CD14-positive monocyte (primary cell): ENCODE data around the gene CIP2A. TPM values are rescaled to one million over a fixed set of nuclear protein-coding genes. Genes with fewer than 3 reads are reported as not detected.
"Not testable (repeated sequence)": the region's sequence is repeated elsewhere in the genome, so short reads cannot be mapped to it uniquely, and the experiment has no call there.

Source experiments
- DNase-seq, 3 donors: peaks; one replicate each; pipeline ENCODE4 v3.0.0-alpha.2; 2011 to 2022
- H2AFZ ChIP-seq: 2 replicates; pipeline ENCODE4 v1.6.0; 2012; ENCODE audit warnings: mild to moderate bottlenecking, low read depth, low read length, inconsistent platforms; ENCODE audit not compliant: insufficient read depth, poor library complexity, severe bottlenecking
- H3K27ac ChIP-seq, 2 donors: 1 replicate in 1 of 2; 2 replicates in 1 of 2; pipeline ENCODE4 v1.5.1; 2012 to 2013; ENCODE audit warnings: low read length in 2 of 2, control low read depth in 1 of 2, inconsistent platforms in 1 of 2, low read depth in 1 of 2, mild to moderate bottlenecking in 1 of 2
- H3K27me3 ChIP-seq, 2 donors: one replicate each; pipeline versions ENCODE4 v1.6.0 to v1.6.1; 2011 to 2013; ENCODE audit warnings: low read length in 2 of 2; ENCODE audit not compliant: control insufficient read depth in 2 of 2, insufficient read depth in 2 of 2
- H3K36me3 ChIP-seq, 2 donors: replicated peaks in 1 of 2; 1 replicate in 1 of 2; 2 replicates in 1 of 2; pipeline versions ENCODE4 v1.5.1 to v1.6.1; 2012 to 2013; ENCODE audit warnings: low read length in 2 of 2, control low read depth in 1 of 2, inconsistent platforms in 1 of 2, mild to moderate bottlenecking in 1 of 2; ENCODE audit not compliant: insufficient read depth in 2 of 2, control insufficient read depth in 1 of 2
- H3K4me1 ChIP-seq, 2 donors: 1 replicate in 1 of 2; 2 replicates in 1 of 2; pipeline versions ENCODE4 v1.5.1 to v1.6.1; 2012 to 2013; ENCODE audit warnings: low read length in 2 of 2, control low read depth in 1 of 2, inconsistent platforms in 1 of 2, mild to moderate bottlenecking in 1 of 2, moderate library complexity in 1 of 2; ENCODE audit not compliant: insufficient read depth in 2 of 2, control insufficient read depth in 1 of 2
- H3K4me2 ChIP-seq: replicated peaks from 2 replicates; pipeline ENCODE3; 2012; ENCODE audit warnings: low read length, moderate library complexity, mild to moderate bottlenecking; ENCODE audit not compliant: poor library complexity, severe bottlenecking; ENCODE audit errors: extremely low read depth
- H3K4me3 ChIP-seq, 3 experiments: fragments of 200-600 bp in 1 of 3; sonication (generic) in 1 of 3; replicated peaks in 1 of 3; 1 replicate in 2 of 3; 2 replicates in 1 of 3; pipeline ENCODE4 v1.5.1; 2011 to 2013; ENCODE audit warnings: low read length in 3 of 3, mild to moderate bottlenecking in 3 of 3, control low read depth in 2 of 3, low read depth in 2 of 3, inconsistent platforms in 1 of 3, moderate library complexity in 1 of 3
- H3K79me2 ChIP-seq: 2 replicates; pipeline ENCODE4 v1.6.0; 2012; ENCODE audit warnings: mild to moderate bottlenecking, control low read depth, inconsistent platforms, low read length, moderate library complexity; ENCODE audit not compliant: insufficient read depth
- H3K9ac ChIP-seq: 2 replicates; pipeline ENCODE4 v1.6.0; 2017; ENCODE audit warnings: low read length, mild to moderate bottlenecking; ENCODE audit not compliant: insufficient read depth, poor library complexity, severe bottlenecking
- H3K9me3 ChIP-seq, 2 donors: replicated peaks in 1 of 2; 1 replicate in 1 of 2; 2 replicates in 1 of 2; pipeline versions ENCODE4 v1.5.1 to v1.6.1; 2012 to 2013; ENCODE audit warnings: low read length in 2 of 2, control low read depth in 1 of 2; ENCODE audit not compliant: control insufficient read depth in 1 of 2, insufficient read depth in 1 of 2
- H4K20me1 ChIP-seq: 2 replicates; pipeline ENCODE4 v1.6.0; 2012; ENCODE audit warnings: mild to moderate bottlenecking, low read length, control low read depth, moderate library complexity; ENCODE audit not compliant: insufficient read depth
- H3K27ac Mint-ChIP-seq, 7 donors: one replicate each; pipeline ENCODE4 v1.8.0; 2020; ENCODE audit warnings: mild to moderate bottlenecking in 7 of 7, mixed read lengths in 7 of 7, moderate library complexity in 6 of 7, inconsistent platforms in 2 of 7
- H3K27me3 Mint-ChIP-seq, 3 donors: one replicate each; pipeline ENCODE4 v1.8.0; 2021 to 2022; ENCODE audit warnings: low read depth in 3 of 3, mild to moderate bottlenecking in 3 of 3, mixed read lengths in 3 of 3, moderate library complexity in 3 of 3, inconsistent platforms in 1 of 3
- H3K36me3 Mint-ChIP-seq, 2 donors: one replicate each; pipeline ENCODE4 v1.8.0; 2020; ENCODE audit warnings: mixed read lengths in 2 of 2, inconsistent platforms in 1 of 2, mild to moderate bottlenecking in 1 of 2
- H3K4me1 Mint-ChIP-seq: one replicate; pipeline ENCODE4 v1.8.0; 2020; ENCODE audit warnings: mild to moderate bottlenecking, mixed read lengths
- H3K4me3 Mint-ChIP-seq, 2 donors: one replicate each; pipeline ENCODE4 v1.8.0; 2020; ENCODE audit warnings: mild to moderate bottlenecking in 2 of 2, mixed read lengths in 2 of 2, moderate library complexity in 1 of 2
- H3K9me3 Mint-ChIP-seq, 7 donors: one replicate each; pipeline ENCODE4 v1.8.0; 2020 to 2022; ENCODE audit warnings: mixed read lengths in 7 of 7, mild to moderate bottlenecking in 6 of 7, moderate library complexity in 6 of 7, inconsistent platforms in 2 of 7
- WGBS: methylation state at CpG from one replicate; pipeline ENCODE4 v1.1.5; 2013; ENCODE audit warnings: missing lambda C conversion rate; ENCODE audit not compliant: insufficient coverage; 5-methylcytosine and 5-hydroxymethylcytosine counted together
- intact Hi-C, 2 donors: fragments of 100-400 bp; cut with micrococcal nuclease; formaldehyde crosslinking; loops; one replicate each; pipeline versions ENCODE4 v1.15.0 to v1.15.1; 2023
- polyA plus RNA-seq, 3 donors: library from polyadenylated mRNA; depleted of rRNA in 1 of 3; unstranded in 2 of 3; stranded (reverse) in 1 of 3; fragments of 300-500 nt in 2 of 3; fragments of >200 nt in 1 of 3; fragmentation: Illumina TruSeq in 2 of 3; gene quantifications; 1 replicate in 2 of 3; 2 replicates in 1 of 3; pipeline ENCODE4 v1.2.3, GENCODE V29; 2012 to 2021
- TF ChIP-seq, protein P1 (sequence below): fragments of 200-600 bp; IDR thresholded peaks from one replicate; pipeline ENCODE4 v1.8.0; 2022; ENCODE audit warnings: antibody characterized with exemption, mild to moderate bottlenecking

CIP2A gene
- polyA plus RNA-seq, 3 donors = 0.57 to 5.0 (median 1.3) TPM

DNA sequence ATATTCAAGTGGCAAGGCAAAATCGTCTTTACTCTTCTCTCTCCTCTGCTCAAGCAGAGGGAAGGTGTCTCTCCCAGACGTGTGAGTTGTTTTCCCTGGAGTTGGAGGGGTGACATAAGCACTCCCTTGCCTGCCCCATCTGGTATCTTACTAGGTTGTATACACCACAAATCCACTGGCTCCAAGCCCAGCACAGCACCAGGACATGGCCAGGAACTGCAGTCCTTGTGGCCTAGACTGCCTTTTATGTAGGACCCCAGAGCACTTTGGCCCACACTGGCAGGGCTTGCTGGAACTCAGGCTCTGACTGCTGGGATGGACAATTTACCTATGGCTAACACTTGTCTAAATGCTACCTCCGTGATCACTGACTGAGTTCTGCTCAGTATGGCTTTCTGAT, 34.3 kb upstream of the CIP2A start:
- WGBS = 75% methylated on average over 1 of the region's 3 CpGs
- Mint-ChIP-seq H3K36me3 (peaks cover 0 to 3% of the 10 kb centered on the region in 2 donors), H3K27ac (no peak overlapping the region)

DNA sequence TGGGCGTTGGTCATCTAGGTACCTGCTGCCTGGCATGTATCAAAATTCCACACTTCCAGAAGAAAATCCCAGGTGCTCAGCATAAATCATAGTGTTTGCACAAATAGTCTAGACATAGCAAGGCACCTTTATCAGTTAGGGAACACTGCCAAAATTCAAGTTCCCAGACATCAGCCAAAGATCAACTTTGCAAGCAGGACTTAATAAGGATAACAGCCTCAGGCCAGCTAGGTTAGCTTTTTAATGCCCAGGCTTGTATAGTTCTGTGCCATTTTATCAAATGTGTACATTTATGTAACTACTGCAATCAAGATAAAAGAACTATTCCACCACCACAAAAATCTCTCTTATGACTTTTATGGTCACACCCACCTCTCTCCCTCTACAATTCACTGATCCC, 31.0 kb upstream of the CIP2A start:
- Histone ChIP-seq H2AFZ (no peak overlapping the region), H3K9ac (no peak overlapping the region), H3K4me1 (no peaks in the 10 kb centered on the region), H3K79me2 (no peaks in the 10 kb centered on the region), H3K4me2 (no peak overlapping the region), H3K9me3 (no peaks in the 10 kb centered on the region), H3K4me3 (no peak overlapping the region), H4K20me1 (no peaks in the 10 kb centered on the region), H3K27ac (no peak overlapping the region), H3K36me3 (no peaks in the 10 kb centered on the region), H3K27me3 (no peaks in the 10 kb centered on the region)
- intact Hi-C loops = no loop called here
- 100% methylated on average over 1 of the region's 1 CpG for WGBS
- H3K36me3 Mint-ChIP-seq = no peaks in the 10 kb centered on the region
- H3K27me3 Mint-ChIP-seq = peaks cover 0 to 5% (median 2%) of the 10 kb centered on the region in 3 donors
- no peak overlapping the region for H3K4me3 Mint-ChIP-seq
- no peaks in the 10 kb centered on the region for H3K4me1 Mint-ChIP-seq
- no peak for DNase-seq
- TF ChIP-seq, protein P1, sequence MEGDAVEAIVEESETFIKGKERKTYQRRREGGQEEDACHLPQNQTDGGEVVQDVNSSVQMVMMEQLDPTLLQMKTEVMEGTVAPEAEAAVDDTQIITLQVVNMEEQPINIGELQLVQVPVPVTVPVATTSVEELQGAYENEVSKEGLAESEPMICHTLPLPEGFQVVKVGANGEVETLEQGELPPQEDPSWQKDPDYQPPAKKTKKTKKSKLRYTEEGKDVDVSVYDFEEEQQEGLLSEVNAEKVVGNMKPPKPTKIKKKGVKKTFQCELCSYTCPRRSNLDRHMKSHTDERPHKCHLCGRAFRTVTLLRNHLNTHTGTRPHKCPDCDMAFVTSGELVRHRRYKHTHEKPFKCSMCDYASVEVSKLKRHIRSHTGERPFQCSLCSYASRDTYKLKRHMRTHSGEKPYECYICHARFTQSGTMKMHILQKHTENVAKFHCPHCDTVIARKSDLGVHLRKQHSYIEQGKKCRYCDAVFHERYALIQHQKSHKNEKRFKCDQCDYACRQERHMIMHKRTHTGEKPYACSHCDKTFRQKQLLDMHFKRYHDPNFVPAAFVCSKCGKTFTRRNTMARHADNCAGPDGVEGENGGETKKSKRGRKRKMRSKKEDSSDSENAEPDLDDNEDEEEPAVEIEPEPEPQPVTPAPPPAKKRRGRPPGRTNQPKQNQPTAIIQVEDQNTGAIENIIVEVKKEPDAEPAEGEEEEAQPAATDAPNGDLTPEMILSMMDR = no peak
- peaks cover 0 to 8% (median 0%) of the 10 kb centered on the region in 7 donors for H3K9me3 Mint-ChIP-seq
- no peak overlapping the region for H3K27ac Mint-ChIP-seq

More for the DNA sequence above, 34.3 kb upstream of the CIP2A start:
- peaks cover 0 to 3% (median 0%) of the 10 kb centered on the region in 3 donors for H3K27me3 Mint-ChIP-seq
- TF ChIP-seq, protein P1 = no peak
- Histone ChIP-seq H3K4me3 (no peak overlapping the region), H3K9ac (no peak overlapping the region), H4K20me1 (no peaks in the 10 kb centered on the region), H3K4me1 (no peaks in the 10 kb centered on the region), H3K27me3 (no peaks in the 10 kb centered on the region), H3K36me3 (no peaks in the 10 kb centered on the region), H3K4me2 (no peak overlapping the region), H3K9me3 (no peaks in the 10 kb centered on the region), H2AFZ (no peak overlapping the region), H3K79me2 (no peaks in the 10 kb centered on the region), H3K27ac (no peak overlapping the region)
- no peaks in the 10 kb centered on the region for H3K4me1 Mint-ChIP-seq
- peak overlapping the region in 1 of 2 donors; percentile 31 for H3K4me3 Mint-ChIP-seq
- H3K9me3 Mint-ChIP-seq = peaks cover 0 to 5% (median 0%) of the 10 kb centered on the region in 7 donors
- intact Hi-C loops = no loop called here
- no peak for DNase-seq

DNA sequence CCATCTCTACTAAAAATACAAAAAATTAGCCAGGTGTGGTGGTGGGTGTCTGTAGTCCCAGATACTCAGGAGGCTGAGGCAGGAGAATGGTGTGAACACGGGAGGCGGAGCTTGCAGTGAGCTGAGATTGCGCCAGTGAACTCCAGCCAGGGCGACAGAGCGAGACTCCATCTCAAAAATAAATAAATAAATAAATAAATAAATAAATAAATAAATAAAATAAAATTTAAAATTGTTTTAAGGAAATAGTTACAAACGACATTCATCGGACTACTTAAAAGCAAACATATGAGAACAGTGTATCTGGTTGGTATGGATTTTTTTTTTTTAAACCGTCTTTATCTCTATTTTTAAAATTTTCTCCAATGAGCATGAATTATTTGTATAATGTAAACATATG, 26.9 kb upstream of the CIP2A start:
- intact Hi-C loops, H3K4me3 Mint-ChIP-seq, H4K20me1 ChIP-seq, H3K9me3 Mint-ChIP-seq, H3K4me1 ChIP-seq, H3K27ac ChIP-seq, H3K4me2 ChIP-seq, H3K27ac Mint-ChIP-seq, H3K27me3 ChIP-seq, H3K4me1 Mint-ChIP-seq, H2AFZ ChIP-seq, H3K36me3 Mint-ChIP-seq, DNase-seq, H3K4me3 ChIP-seq, H3K9me3 ChIP-seq, H3K79me2 ChIP-seq, H3K36me3 ChIP-seq, H3K27me3 Mint-ChIP-seq, H3K9ac ChIP-seq: not testable (repeated sequence)
- no CpG with 5 or more reads among the region's 8 CpGs for WGBS
